HG03442 (cell line): ENCODE data around the gene RPS27L.
A peak's percentile ranks its signal among the peaks of the same experiment; 100 is the strongest.

Experiments used
- ATAC-seq: cut with Tn5 transposase; IDR thresholded peaks from one replicate; pipeline ENCODE4 v1.9.1; 2021; ENCODE audit warnings: mild to moderate bottlenecking, moderate library complexity; ENCODE audit not compliant: unreplicated experiment

RPS27L gene

GRCh38 chr15:63157118-63157843, at the start of gene RPS27L:
TSS of gene RPS27L (minus strand) at chr15:63157477. CDS start at chr15:63157405, 72 bp downstream.
- ATAC-seq: peak; percentile 81

GRCh38 chr15:63206079-63206478, 48.8 kb upstream of the RPS27L start:
- ATAC-seq: no peak

- no peak for ATAC-seq
Measured at GRCh38 chr15:63203451-63204090, 46.3 kb upstream of the RPS27L start.

- no peak for ATAC-seq
Measured at GRCh38 chr15:63202861-63203260, 45.6 kb upstream of the RPS27L start.

DNA sequence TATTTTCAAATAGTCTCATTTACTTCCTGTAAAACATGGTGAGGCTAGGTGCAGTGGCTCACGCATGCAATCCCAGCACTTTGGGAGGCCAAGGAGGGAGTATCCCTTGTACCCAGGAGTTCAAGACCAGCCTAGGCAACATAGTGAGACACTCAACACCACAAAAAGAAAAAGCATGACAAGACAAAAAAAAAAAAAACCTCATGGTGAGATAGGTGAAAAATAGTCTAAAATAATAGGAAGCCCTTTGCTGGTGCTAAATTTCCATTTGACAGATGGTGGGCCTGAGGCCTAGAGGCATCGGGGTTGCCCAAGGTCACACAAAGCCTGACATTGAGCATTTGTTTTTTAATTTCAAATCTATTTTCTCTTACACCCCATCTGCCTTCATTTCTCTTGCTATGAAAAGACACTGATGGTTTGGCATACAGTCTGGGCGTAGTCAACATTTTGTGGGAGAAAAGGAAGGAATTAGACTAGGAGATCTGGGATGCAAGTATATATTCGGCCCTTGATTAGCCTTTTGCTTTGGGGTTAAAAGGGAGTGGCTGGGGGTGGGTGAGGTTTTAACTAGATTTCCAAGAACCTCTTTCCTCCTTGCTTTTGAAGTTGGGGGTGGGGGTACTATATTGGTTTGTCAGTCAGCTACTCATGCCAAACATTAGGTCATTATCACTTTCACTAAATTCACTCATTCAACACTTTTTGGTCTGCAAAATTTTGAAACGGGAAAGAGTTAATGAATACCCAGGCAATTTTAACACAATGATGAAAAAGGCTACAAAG, 43.4 kb upstream of the RPS27L start:
- ATAC-seq: no peak

DNA sequence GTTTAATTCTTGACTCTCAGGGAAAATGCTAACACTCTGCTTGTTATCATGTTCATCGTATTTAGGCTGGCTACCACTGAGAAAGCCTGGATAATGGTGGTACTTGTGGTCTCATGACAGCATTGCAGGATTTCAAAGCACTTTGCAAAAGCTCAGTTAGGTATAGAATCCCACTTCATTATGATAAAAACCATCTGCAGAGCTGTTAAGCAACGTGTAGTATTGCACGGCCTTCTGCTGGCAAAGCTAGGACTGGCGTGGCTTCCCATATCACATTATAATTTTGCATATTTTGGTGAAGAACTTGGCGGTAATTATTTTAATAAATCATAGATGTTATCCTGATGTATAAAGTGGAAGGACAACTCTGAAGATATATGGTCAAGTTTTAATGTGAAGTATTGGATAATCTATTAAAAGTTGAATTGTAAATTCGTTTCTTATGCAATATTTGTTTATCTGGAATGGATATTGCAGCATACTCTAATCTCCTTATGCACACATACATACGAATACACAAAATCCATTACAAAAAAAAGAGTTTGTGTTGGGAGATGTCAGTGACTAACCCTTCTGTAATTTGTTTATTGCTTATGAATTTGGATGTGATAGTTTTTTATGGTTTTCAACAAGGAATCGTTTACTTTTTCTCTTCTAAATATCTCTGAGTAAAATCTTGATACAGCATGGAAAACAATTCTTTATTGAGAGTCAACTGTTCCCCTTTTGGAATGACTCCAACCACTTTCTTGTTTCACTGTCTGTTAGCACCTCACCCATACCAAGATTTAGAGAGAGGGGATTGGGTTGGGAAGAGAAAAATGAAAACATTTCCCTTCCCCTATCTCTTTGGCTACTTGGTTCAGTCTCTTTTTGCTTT, 41.3 kb upstream of the RPS27L start:
- ATAC-seq: no peak

- no peak for ATAC-seq
Measured at GRCh38 chr15:63197626-63198025, 40.3 kb upstream of the RPS27L start.

DNA sequence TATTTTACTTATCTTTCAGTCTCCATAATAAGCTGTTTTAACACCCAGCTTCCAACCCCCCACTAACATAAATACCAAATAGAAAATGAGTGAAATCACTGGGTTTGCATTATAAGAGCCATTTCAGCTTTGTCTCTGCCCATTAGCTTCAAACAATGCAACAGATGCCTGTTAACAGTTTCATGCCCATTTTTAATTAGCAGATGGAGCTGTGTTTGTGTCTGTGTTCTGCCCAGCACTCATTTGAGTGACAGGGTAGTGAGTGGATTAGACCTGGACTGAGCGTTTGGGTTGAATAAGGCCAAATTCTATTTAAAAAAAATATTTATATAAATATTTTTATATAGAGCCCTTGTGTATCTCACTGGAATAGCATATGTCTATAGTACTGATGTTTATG, 39.6 kb upstream of the RPS27L start:
- ATAC-seq: no peak

- no peak for ATAC-seq
Measured at GRCh38 chr15:63195569-63196015, 38.3 kb upstream of the RPS27L start.

- no peak for ATAC-seq
Measured at GRCh38 chr15:63194880-63195568, 37.7 kb upstream of the RPS27L start.

DNA sequence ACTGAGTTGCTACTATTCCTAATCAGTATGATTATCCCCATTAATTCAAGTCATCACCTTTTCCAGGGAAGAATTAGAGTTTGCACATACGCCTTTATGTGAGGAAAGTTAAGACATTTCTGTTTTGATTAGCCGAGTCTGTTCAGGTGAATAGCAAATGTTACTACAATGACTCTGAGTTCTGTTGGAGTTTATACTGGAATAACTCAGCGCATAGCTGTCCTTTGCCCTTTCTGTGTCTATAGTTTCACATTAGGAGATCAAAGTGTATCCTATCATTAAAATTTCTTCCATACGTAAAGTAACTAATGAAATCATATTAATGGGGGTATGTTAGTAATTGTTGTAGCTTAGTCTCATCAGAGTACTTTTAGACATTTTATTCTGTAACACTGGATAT, 37.0 kb upstream of the RPS27L start:
- no peak for ATAC-seq

GRCh38 chr15:63192619-63193206, 35.4 kb upstream of the RPS27L start:
- no peak for ATAC-seq

DNA sequence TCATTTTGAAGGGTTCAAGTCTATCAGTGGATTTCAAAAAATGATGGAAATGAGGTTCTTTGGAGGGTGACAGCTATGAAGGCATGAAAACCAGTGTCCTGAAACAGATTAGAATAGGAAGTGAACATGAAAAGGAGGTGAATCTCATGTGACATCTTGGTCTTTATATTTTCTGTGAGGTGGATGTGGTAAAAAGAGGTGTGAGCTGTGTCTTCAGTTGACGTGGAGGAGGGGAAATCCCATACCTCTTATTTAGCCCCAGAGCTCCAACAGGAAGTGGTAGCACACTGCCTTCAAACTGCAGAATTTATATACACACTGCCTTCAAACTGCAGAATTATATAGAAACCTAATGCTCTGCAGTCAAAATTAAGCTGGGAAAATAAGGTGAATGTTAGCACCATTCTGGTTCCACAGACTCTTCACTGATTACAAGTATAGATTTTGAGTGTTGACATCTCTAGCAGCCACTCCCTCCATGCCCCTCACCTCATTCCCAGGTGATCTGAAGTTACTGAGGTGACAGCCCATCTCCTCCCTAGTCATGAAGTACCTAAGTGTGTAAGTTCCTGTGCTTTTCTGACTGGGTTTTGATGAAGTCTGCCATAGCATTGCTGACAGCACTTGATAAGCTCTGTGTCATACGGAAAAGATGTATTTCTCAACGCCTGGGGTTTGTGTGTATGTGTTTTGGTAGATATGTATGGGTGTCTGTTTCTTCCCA, 34.8 kb upstream of the RPS27L start:
- ATAC-seq: peak; percentile 32

DNA sequence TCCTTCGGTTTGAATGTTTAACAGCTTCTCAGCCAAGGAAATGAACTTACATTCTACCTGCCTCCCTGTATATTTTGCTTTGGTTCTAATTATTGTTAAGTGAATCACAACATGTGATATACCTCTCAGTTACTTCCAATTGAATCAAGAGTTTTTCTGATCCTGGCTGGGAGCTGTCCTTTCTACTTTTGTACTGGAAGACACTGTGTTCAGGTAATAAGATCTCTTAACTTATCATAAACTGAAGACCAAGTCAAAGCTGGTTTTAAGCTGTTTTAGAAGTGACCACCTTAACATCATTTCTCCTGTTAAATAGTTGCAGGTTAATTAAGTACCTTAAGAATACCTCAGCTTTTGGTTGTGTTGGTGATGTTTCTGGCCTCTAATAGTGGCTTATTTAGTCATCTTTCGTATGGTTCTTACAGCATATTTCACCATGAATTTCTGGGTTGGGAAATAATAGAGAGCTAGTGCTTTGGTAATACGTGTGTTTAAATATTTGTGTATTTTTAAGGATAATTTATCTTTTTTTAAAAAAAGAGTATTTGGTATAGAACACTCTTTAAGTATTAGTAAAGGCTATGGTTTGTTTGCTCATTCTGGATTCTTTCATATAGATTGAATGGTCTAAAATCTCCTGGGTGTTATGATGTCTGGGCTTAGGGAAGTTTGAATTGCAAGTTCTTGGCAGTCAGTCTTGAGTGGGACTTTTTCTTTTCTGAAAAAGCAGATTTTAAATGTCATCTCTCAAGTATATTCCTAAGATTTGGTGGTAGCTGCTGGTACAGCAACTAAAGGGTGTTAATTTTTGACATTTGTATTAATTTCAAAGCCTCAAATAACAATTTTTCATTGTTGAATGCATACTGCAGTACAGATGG, 33.7 kb upstream of the RPS27L start:
- ATAC-seq: no peak

- no peak for ATAC-seq
Measured at GRCh38 chr15:63189941-63190768, 32.9 kb upstream of the RPS27L start.

GRCh38 chr15:63188926-63189871, 31.9 kb upstream of the RPS27L start, which contains the start of gene RAB8B:
TSS of gene RAB8B (plus strand) at chr15:63189606. CDS start at chr15:63189625, 19 bp downstream.
- peak; percentile 74 for ATAC-seq
